ENCODE data around the gene CTRL. TPM values are rescaled to one million over a fixed set of nuclear protein-coding genes. Genes with fewer than 3 reads are reported as not detected.

The CTRL gene
- total RNA-seq, 1 donor from 2014 or later, result 0.51 TPM

DNA sequence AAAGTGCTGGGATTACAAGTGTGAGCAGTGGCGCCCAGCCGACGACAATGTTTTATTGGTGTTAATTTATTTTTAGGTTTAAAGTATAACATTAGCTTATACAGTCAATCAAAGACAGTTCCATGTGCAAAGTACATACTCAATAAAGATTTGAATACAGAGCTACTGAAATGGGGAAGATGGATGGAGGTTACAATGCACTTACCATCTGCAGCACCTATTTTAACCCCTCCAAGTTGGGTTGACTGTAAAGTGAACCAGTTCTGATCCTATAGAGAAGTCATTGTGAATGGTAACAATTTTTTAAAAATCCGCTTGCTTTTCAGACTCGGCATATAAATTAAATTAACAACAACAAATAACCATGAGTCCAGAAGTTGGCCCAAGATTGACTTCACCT, 39.3 kb downstream of the CTRL start:
- DNase-seq, result no peak

DNA sequence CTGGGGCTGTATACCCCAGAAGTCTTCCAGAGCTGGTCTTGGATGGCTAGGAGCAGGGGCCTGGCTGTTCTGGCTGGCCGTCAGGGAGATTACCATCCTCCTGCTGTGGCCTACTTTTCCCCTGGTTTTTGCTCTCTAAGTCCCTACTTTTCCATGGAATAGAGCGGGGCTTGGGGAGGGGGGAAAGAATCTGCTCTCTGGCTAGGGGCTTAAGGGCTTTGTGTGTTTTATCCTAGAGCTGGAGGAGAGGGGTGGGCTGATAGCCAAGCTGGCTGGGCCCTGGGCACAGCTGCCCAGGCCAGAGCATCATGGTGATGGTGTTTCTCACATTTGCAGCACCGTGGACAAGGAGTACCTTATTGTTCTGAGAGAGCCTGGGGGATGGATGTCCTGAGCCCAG, 43.3 kb downstream of the CTRL start:
- peak; percentile 51 for DNase-seq

DNA sequence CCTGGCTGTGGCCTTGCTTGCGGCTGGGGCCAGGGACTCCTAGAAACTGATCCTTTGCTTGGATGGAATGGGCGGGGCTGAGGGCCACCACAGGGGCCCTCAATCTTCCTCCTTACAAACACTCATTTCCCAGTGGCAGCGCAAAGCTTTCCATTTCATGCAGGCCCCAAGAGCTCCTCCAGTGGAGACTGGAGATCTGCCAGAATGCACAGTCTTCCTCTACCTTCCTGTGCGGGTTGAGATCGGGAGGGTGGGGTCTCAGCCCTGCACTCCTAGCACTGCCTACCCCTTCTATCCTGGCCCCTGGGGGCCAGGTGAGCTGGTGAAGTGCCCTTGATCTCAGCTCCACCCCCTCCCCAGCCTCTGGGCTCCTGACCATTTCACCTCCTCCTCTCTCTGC, 45.3 kb downstream of the CTRL start:
- no peak for DNase-seq

DNA sequence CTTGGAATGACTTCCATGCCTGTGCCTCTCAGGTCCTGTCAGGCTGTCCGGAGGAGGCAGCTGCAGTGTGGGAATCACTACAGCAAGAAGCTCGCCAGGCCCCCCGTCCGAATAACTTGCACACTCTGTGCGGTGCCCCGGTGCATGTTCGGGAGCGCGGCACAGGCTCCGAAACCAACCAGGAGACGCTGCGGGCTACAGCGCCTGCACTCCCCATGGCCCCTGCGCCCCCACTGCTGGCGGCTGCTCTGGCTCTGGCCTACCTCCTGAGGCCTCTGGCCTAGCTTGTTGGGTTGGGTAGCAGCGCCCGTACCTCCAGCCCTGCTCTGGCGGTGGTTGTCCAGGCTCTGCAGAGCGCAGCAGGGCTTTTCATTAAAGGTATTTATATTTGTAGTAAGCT, 45.7 kb downstream of the CTRL start:
- no peak for DNase-seq

DNA sequence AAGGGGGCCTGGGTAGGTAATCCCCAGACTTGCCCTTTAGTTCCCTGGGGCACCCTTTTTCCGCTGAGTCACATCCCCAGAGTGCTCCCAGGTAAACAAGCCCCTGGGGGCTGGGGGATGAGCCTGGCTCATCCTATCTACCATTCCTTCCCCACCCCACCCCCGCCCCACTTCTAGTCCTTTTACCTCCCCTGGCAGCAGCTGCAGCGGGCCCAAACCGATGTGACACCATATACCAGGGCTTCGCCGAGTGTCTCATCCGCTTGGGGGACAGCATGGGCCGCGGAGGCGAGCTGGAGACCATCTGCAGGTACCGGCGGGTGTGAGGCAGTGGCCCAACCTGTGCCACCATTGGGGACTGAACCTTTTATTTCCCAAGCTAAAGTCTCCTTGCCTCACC, 46.1 kb downstream of the CTRL start:
- no peak for DNase-seq

DNA sequence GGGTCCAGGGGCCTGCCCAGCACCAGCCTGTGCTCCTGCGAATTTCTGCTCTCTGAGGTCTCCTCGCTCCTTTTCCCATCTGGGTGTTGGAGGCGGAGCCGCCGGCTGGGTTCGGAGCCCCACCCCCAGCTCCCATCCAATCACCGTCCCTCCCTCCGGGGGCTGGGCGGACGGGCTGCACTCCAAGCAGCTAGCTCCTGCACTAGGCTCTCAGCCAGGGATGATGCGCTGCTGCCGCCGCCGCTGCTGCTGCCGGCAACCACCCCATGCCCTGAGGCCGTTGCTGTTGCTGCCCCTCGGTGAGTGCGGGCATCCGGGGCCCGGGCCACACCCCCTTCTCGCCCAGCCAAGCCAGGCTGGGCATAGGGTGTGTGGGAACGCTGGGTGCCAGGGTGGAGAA, 47.0 kb downstream of the CTRL start, which contains the start of gene NRN1L:
Gene NRN1L, plus strand, starts transcription at position 202 of the 400 bp plus-strand sequence. Its CDS starts 19 bp downstream, at position 221.
- DNase-seq, result peak; percentile 95

DNA sequence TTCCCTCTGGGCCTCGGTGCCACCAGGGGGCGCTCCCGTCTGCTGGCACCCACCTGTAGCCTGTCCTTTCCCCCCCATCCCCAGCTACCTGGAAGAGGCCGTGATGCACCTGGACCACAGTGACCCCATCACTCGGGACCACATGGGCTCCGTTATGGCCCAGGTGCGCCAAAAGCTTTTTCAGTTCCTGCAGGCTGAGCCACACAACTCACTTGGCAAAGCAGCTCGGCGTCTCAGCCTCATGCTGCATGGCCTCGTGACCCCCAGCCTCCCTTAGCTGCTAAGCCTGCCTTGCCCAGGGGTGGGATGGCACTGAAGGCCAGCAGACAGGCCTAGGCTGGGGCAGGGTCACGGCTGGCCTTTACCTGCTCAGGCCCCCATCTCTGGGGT, 47.8 kb downstream of the CTRL start:
- peak; percentile 56 for DNase-seq

DNA sequence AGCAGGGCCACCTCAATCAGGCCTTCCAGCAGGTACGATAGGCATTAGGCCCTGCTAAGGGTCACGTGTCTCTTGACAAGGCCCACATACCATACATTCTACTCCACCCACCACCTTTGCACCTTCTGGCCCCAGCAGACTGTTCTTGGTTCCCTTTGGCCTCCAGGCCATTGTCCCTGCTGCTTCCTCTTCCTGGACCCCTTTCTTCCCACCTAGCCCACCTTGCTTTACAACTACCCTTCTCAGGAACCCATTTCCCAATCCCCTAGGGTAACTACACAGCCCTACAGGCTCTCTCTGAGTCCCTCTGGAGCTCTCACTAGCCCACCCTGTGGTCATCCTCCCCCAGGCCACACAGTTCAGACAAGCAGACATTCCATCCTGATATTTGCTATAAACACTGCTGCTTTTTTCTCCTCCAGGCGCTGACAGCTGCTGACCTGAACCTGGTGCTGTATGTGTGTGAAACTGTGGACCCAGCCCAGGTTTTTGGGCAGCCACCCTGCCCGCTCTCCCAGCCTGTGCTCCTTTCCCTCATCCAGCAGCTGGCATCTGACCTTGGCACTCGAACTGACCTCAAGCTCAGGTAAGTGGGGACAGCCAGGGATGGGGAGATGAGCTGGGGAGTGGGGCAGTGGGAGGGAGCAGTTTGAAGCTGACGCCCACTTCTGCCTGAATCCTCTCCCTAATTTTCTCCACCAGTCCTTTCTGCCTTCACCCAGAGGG, 48.4 kb downstream of the CTRL start:
- no peak for DNase-seq

DNA sequence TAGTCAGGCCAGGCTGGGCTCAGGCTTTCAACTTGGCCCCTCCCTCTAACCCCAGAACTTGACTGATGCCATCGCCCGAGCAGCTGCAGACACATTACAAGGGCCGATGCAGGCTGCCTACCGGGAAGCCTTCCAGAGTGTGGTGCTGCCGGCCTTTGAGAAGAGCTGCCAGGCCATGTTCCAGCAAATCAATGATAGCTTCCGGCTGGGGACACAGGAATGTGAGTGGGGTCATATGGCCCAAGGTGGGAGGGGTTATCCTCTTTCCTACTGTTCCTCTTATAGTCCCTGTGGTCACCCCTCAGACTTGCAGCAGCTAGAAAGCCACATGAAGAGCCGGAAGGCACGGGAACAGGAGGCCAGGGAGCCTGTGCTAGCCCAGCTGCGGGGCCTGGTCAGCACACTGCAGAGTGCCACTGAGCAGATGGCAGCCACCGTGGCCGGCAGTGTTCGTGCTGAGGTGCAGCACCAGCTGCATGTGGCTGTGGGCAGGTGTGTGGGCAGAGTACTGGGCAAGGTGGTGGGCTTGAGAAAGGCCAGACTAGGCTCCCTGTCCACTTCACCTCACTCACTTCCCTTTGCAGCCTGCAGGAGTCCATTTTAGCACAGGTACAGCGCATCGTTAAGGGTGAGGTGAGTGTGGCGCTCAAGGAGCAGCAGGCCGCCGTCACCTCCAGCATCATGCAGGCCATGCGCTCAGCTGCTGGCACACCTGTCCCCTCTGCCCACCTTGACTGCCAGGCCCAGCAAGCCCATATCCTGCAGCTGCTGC, 49.1 kb downstream of the CTRL start:
- peak; percentile 95 for DNase-seq

DNA sequence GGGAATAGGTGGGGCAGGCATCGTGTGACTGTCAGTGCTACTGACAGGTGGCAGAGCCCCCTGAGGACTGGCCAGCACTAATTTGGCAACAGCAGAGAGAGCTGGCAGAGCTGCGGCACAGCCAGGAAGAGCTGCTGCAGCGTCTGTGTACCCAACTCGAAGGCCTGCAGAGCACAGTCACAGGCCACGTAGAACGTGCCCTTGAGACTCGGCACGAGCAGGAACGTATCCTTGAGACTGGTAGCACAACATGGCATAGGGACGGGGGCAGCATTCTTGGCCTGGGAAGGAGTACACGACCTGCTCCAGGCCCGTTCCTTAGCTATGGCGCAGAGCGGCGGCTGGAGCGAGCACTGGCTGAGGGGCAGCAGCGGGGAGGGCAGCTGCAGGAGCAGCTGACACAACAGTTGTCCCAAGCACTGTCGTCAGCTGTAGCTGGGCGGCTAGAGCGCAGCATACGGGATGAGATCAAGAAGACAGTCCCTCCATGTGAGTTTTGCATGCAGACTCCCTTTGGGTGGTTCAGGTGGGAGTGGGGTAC, 50.0 kb downstream of the CTRL start:
- peak; percentile 87 for DNase-seq

DNA sequence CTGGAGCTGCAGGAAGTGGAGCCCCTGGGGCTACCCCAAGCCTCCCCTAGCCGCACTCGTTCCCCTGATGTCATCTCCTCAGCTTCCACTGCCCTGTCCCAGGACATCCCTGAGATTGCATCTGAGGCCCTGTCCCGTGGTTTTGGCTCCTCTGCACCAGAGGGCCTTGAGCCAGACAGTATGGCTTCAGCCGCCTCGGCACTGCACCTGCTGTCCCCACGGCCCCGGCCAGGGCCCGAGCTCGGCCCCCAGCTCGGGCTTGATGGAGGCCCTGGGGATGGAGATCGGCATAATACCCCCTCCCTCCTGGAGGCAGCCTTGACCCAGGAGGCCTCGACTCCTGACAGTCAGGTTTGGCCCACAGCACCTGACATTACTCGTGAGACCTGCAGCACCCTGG, 51.1 kb downstream of the CTRL start:
- DNase-seq, result no peak

DNA sequence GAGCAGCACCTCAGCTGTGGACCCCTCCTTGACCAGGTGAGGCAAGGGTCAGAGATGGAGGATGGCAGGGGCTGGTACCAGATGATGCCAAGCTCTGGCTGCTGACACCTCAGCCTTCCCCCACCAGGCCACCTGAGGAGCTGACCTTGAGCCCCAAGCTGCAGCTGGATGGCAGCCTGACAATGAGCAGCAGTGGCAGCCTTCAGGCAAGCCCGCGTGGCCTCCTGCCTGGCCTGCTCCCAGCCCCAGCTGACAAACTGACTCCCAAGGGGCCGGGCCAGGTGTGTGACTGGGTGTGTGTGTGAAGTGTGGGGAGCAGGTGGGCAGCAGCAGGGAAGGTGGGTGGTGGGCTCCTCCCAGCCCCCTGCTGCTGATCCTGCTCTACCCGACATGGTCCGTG, 51.7 kb downstream of the CTRL start:
- DNase-seq, result no peak

Small RNA genes within 50 kb of the gene (small RNA-seq; reads per million reads assigned to genes)
- not detected for gene NRN1L (ENCODE audit: low replicate concordance)

Other genes starting within 250 kb of the CTRL start
- 12.5 TPM for gene GFOD2, start 212.5 kb downstream of the CTRL start, total RNA-seq
- 10.5 TPM for gene RANBP10, start 125.3 kb downstream of the CTRL start, total RNA-seq
- 1.1 TPM for gene TSNAXIP1, start 125.0 kb downstream of the CTRL start, total RNA-seq
- gene THAP11, start 89.5 kb downstream of the CTRL start, total RNA-seq, result 50.7 TPM
- 124 TPM for gene NUTF2, start 84.9 kb downstream of the CTRL start, total RNA-seq
- gene CENPT, start 84.2 kb downstream of the CTRL start, total RNA-seq, result 20.8 TPM
- 67.6 TPM for gene EDC4, start 58.8 kb downstream of the CTRL start, total RNA-seq
- not detected for gene NRN1L, start 47.0 kb downstream of the CTRL start, total RNA-seq
- 18.9 TPM for gene PSKH1, start 38.6 kb downstream of the CTRL start, total RNA-seq
- gene PSMB10, start 5.0 kb upstream of the CTRL start, total RNA-seq, result 50.2 TPM
- 7.3 TPM for gene LCAT, start 12.3 kb upstream of the CTRL start, total RNA-seq
- gene SLC12A4, start 36.8 kb upstream of the CTRL start, total RNA-seq, result 70.4 TPM
- not detected for gene DPEP3, start 48.6 kb upstream of the CTRL start, total RNA-seq
- gene DPEP2, start 67.6 kb upstream of the CTRL start, total RNA-seq, result 12.1 TPM
- gene DPEP2NB, start 84.0 kb upstream of the CTRL start, total RNA-seq, result not detected
- gene DDX28, start 91.4 kb upstream of the CTRL start, total RNA-seq, result 9.7 TPM
- 13.7 TPM for gene DUS2, start 91.4 kb upstream of the CTRL start, total RNA-seq
- gene NFATC3, start 153.5 kb upstream of the CTRL start, total RNA-seq, result 30.9 TPM

Data from tongue (tissue), 3 donors.